HCEC 1CT (cell line): ENCODE data around the gene VEPH1.
"Not testable (repeated sequence)": the region's sequence is repeated elsewhere in the genome, so short reads cannot be mapped to it uniquely, and the experiment has no call there.

Source experiments
- DNase-seq: peaks from one replicate; pipeline ENCODE4 v3.0.0-alpha.2; 2017

Gene VEPH1

DNA sequence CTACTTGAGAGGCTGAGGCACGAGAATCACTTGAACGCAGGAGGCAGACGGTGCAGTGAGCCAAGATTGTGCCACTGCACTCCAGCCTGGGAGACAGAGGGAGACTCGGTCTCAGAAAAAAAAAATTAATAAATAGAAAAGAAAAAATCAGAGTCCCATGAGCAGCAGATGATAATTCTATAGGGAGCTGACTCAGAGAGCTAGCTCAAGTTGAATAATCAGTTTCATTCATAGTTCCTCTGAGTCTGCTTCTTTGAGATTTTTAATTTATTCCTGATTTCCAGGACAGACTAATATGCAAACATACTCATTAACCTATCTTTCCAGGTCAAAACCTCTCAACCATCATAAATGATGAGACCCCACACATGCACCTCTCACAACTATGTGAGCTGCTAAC lies 121.6 kb downstream of the VEPH1 start:
- DNase-seq = no peak

DNA sequence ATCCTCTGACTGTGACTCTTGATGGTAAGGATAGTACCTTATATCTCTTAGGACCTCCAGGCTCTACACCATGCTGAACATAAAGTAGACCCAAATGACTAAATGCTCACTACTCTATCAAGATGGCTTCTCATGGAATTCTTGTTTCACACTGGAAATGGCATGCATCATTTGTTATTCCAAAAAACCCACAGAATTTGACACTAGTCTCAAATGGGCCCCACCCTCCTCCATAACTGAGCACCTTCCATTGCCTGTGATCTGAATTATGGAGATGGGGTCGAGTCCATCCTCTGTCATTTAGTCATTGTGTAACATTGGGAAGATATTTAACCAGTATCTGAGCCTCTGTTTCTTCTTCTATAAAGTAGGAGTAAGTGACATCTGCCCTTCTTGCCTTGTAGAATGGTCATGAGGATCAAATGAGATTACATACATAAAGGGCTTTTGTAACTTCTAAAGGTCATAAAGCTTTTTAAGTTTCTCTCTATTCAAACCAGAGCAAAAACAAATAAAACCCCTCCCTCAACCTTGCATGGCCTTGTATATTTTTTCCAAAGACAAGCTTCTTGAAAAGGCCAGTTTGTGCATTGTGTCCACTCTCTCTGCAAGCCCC lies 123.6 kb downstream of the VEPH1 start:
- DNase-seq = no peak

GRCh38 chr3:157376603-157377300 lies 126.5 kb downstream of the VEPH1 start:
- DNase-seq = no peak

DNA sequence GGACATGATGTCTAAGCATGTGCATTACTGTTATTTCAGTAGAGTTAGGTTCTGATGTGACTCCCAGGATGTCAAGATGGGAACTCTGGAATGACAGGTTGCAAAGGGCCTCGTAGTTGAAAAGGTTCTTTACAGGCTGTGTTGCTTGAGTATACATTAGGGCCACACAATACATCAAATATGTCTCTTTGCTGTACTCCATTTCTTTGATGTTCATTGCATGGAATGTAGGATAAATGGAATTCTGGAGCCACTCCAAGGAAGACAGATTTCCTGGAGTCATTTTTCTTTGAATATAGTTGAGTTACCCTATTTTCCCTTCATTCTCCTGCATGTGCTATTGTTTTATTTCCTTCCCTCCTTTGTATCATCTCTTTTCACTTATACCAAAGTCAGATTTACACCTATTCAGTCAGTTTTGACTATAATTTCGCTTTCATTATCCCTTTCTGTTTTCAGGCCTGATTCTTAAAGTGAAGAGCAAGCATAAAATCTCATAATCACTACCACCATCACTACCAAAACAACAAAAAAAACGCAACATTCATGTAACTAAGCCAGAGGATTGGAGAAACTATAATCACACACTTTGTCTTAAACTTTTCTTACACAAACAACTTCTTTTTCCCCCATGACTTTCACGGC lies 127.8 kb downstream of the VEPH1 start:
- no peak for DNase-seq

- no peak for DNase-seq
Observed at GRCh38 chr3:157374933-157375332, 128.3 kb downstream of the VEPH1 start.

DNA sequence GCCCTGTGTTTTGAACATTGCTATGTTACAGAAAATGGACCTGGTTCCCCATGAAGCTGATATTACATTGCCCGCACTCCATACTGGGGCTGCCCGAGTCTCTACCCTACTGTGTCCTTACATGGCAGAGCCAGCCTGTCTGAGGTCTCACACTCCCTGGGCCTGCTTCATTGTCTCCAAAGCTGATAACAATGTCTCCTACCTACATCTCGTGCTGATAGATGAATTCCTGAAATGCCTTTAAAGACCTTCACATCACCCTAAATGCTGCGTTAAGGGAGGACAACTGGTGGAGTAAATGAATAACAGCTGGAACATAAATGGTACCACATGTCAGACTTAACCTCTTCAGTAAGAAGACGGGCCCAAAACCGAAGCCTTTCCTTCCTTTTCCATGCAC lies 129.4 kb downstream of the VEPH1 start:
- no peak for DNase-seq

- no peak for DNase-seq
Observed at GRCh38 chr3:157370867-157371266, 132.3 kb downstream of the VEPH1 start.

- DNase-seq = no peak
Observed at GRCh38 chr3:157369727-157370421, 133.3 kb downstream of the VEPH1 start.

DNA sequence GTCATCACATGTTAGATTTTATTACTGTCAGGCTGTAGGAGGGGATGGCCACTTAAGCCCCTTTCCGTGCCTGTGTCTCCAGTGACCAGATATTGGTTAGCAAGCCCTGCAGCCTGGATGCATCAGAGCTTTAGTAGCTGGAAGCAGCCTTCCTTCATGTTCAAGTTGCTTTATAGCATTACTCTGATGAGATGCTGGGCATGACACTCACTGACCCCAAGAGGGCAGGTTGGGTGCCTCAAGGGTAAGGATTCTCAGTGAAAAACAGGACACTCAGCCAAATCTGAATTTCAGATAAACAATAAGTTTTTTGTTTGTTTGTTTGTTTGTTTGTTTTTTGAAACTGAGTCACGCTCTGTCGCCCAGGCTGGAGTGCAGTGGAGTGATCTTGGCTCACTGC lies 135.0 kb downstream of the VEPH1 start:
- DNase-seq = no peak

DNA sequence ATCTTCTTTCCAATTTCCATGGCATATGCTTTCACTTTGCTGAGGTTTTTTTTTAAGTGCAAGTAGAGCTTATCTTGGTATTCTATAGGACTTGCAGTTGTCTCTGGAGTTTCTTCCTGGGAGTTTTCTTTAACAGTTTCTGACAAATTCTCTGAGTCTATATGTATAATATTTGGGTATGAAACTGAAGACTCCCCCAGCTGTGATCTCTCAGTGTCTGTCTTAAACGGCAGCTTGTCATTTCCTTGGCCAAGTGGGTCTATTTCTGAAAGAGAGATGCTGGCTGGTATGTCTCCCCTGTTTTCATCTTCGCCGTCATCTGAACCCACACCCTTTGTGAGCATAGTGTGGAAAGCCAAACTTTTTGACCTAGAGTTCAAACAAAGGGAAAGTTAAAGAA lies 139.8 kb downstream of the VEPH1 start:
- no peak for DNase-seq

GRCh38 chr3:157362348-157362747 lies 140.9 kb downstream of the VEPH1 start:
- no peak for DNase-seq

DNA sequence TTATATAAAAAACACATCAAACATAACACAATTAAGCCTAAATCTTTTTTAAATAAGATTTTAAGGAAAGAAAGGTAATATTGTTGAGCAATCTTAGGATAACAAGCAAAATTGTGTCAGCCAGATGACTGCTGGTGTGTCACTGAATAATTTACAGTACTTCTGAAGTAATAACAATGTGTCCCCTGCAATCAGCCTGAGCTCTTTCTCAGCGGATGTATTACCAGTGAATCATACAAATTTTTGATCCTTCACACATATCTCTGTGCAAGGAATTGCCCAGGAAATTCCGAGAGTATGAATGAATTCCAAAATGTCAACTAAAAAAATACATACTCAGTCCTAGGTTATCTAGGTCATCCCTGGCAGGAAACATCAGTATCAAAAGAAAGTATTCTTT lies 143.2 kb downstream of the VEPH1 start:
- peak; percentile 96 for DNase-seq

DNA sequence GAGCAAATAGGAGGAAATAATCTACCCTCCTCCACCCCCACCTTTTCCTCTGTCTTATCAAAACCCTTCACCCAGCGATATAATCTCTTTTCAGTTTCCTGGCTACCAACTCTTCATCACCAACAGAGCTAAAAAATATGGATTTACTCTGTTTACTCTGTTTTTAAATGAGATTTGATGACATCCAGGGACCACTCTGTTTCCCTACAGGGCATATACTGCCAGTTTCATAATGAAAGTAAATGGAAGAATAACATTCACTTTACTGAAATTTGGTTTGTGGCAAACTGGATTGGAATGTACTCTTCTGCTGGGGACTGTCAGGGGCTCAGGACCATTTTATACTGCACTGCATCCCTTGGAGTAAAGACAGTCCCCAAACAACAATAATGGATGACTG lies 146.7 kb downstream of the VEPH1 start:
- no peak for DNase-seq

DNA sequence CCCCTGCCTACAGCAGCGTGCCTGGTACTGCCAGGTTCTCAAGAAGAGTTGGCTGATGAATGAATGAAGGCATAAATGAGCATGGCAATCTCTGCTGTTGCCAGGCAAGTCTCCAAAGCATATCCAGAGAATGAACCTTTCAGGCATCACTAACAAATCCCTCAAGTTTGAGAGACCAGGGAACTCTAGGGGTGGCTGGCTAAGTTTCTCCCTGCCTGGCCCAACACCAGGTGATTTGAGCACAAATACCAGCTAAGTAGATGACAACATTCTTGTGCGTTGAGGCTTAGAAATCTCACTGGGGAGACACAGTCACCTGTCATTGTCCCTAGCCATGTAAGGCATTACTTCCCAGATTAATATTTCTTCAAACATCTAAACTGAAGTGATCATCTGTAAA lies 147.9 kb downstream of the VEPH1 start:
- no peak for DNase-seq

- no peak for DNase-seq
Observed at GRCh38 chr3:157354722-157355121, 148.5 kb downstream of the VEPH1 start.

DNA sequence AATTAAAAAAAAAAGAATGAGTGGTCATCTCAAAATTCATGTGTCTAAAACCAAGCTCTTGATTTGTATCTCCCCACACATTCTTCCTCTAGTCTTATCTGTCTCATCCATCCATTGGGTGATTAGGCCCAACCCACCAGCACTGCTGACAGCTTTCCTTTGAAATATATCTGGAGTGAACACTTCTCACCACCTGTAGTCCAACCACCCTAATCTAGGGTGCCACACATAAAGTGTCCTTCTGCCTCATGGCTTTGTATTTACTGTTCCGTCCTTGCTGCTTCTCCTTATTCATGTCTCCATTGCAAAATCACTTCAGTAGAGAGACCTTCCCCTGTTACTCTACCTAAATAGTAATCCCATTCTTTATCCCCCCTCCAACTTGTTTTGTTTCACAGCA lies 149.0 kb downstream of the VEPH1 start:
- DNase-seq = no peak

GRCh38 chr3:157353652-157354051 lies 149.6 kb downstream of the VEPH1 start:
- peak; percentile 44 for DNase-seq

DNA sequence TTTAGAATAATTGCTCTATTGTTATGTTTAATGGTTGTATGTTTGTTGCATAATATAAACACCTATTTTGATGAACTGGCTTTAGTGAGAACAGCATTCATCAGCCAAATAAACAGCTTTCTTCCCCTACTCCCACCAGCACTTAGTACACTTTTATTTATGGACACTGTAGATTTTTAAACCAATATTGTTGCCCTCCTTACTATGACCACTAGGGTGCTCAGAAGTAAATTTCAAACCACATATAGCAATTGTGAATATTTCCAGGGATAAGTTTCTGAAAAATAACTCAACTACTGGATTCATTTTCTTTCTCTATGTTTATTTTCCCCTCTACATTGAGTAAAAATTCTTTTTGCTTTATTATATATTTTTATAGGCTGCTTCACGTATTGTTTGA lies 151.2 kb downstream of the VEPH1 start:
- DNase-seq = no peak

GRCh38 chr3:157350651-157351050 lies 152.6 kb downstream of the VEPH1 start:
- not testable (repeated sequence) for DNase-seq

DNA sequence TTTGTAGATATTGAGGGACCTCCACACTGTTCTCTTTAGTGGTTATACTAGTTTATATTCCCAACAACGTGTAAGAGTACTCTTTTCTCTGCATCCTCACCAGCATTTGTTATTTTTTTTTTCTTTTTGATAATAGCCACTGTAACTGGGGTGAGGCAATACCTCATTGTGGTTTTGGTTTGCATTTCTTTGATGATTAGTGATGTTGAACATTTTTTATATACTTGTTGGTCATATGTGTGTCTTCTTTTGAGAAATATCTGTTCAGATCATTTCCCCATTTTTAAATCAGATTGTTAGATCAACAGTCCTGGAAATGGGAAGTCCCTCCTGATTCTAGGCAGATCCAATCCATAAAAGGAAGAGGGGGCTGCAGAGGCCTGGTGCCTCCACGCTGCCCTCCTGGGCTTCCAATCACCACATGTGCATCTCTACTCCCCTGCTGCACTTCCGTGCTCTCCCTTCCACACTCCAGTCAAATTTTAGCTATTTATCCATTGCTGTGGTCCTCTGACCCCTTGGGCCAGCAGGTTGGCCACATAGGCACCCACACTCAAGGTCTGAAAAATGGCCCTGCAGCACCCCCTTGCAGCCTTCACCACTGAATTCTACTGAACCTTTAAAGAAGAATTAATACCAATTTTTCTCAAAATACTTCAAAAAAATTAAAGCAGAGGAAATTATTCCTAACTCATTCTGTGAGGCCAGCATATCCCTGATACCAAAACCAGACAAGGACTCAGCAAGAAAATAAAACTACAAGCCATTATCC lies 154.7 kb downstream of the VEPH1 start:
- DNase-seq = peak; percentile 49

DNA sequence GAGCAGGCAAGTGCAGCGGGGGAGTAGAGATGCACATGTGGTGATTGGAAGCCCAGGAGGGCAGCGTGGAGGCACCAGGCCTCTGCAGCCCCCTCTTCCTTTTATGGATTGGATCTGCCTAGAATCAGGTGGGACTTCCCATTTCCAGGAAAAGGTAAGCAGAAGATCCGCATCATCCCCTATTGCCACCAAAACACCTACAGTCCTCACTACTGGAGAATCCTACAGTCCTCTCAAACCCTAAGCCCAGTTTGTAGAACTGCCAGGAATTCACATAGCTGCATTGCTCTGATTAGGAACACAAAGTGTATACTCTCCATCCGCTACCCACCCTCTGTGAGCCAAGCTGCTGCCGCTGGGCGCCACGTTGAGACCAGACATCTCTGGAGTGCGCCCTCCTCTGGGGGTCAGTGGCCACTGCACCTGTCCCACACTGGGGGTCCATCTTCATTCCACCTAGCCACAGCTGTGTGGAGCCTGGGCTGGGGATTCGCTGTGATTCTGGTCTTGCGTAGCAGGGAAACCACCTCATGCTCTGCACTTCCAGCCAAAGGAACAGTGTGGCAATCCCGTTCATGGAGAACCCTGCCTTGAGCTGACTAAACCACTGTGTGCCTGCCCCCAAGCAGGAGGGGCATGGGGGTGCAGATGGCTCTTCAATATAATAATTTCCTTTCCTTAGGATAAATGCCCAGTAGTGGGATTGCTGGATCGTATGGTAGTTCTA lies 155.5 kb downstream of the VEPH1 start:
- DNase-seq = no peak

GRCh38 chr3:157336252-157337009 lies 166.8 kb downstream of the VEPH1 start:
- no peak for DNase-seq
